IPS-18c (cell line): ENCODE measurements around the gene CRYGD.

ENCODE experiments used
- H3K4me3 ChIP-seq: 2 replicates; pipeline ENCODE4 v1.7.0; 2013; ENCODE audit warnings: low read depth, mild to moderate bottlenecking, low read length, moderate library complexity; ENCODE audit not compliant: insufficient read depth
- H3K9me3 ChIP-seq: one replicate; pipeline ENCODE4 v1.6.1; 2013; ENCODE audit warnings: mild to moderate bottlenecking, low read length, moderate library complexity; ENCODE audit not compliant: control insufficient read depth, insufficient read depth

The CRYGD gene

GRCh38 chr2:208098267-208098666, 26.1 kb downstream of the CRYGD start:
- Histone ChIP-seq H3K9me3 (no peaks in the 10 kb centered on the region), H3K4me3 (no peak overlapping the region)

- Histone ChIP-seq H3K4me3 (no peak overlapping the region), H3K9me3 (no peaks in the 10 kb centered on the region)
These were observed 26.5 kb downstream of the CRYGD start for GRCh38 chr2:208097801-208098200.

GRCh38 chr2:208097313-208097712, 27.0 kb downstream of the CRYGD start:
- Histone ChIP-seq H3K4me3 (no peak overlapping the region), H3K9me3 (no peaks in the 10 kb centered on the region)

- no peaks in the 10 kb centered on the region for H3K9me3 ChIP-seq
- H3K4me3 ChIP-seq: no peak overlapping the region
These were observed 28.2 kb downstream of the CRYGD start for GRCh38 chr2:208096080-208096479.

- no peak overlapping the region for H3K4me3 ChIP-seq
- H3K9me3 ChIP-seq: no peaks in the 10 kb centered on the region
These were observed 31.2 kb downstream of the CRYGD start for GRCh38 chr2:208093128-208093527.

- Histone ChIP-seq H3K9me3 (no peaks in the 10 kb centered on the region), H3K4me3 (no peak overlapping the region)
These were observed 32.1 kb downstream of the CRYGD start for GRCh38 chr2:208092093-208092832.

GRCh38 chr2:208090420-208090819, 33.9 kb downstream of the CRYGD start:
- H3K9me3 ChIP-seq: no peaks in the 10 kb centered on the region
- H3K4me3 ChIP-seq: no peak overlapping the region

- H3K4me3 ChIP-seq: no peak overlapping the region
- no peaks in the 10 kb centered on the region for H3K9me3 ChIP-seq
These were observed 38.3 kb downstream of the CRYGD start for GRCh38 chr2:208086029-208086428.

GRCh38 chr2:208083807-208084206, 40.5 kb downstream of the CRYGD start:
- H3K9me3 ChIP-seq: peaks cover 3% of the 10 kb centered on the region

GRCh38 chr2:208077276-208077675, 47.0 kb downstream of the CRYGD start:
- H3K9me3 ChIP-seq: peaks cover 3% of the 10 kb centered on the region
- H3K4me3 ChIP-seq: no peak overlapping the region

More at GRCh38 chr2:208083807-208084206, 40.5 kb downstream of the CRYGD start:
- no peak overlapping the region for H3K4me3 ChIP-seq

- H3K9me3 ChIP-seq: no peaks in the 10 kb centered on the region
- H3K4me3 ChIP-seq: no peak overlapping the region
These were observed 49.5 kb downstream of the CRYGD start for GRCh38 chr2:208074610-208075356.

- Histone ChIP-seq H3K4me3 (no peak overlapping the region), H3K9me3 (no peaks in the 10 kb centered on the region)
These were observed 52.0 kb downstream of the CRYGD start for GRCh38 chr2:208072250-208072892.
